Astrocyte of the spinal cord (primary cell): ENCODE data around the gene PCNX3.
"Not testable (repeated sequence)": the region's sequence is repeated elsewhere in the genome, so short reads cannot be mapped to it uniquely, and the experiment has no call there.

Experiments used
- DNase-seq: peaks from one replicate; pipeline ENCODE4 v3.0.0; 2011; ENCODE audit warnings: low read depth, low spot score
- H3K4me3 ChIP-seq: 2 replicates; pipeline ENCODE4 v1.5.1; 2011; ENCODE audit warnings: low read depth, mild to moderate bottlenecking, low read length, moderate library complexity
- in situ Hi-C: cut with HindIII; loops from 2 replicates; pipeline ENCODE4 v1.10.0; 2017; ENCODE audit warnings: low sequenced_read_pairs
- TF ChIP-seq, protein P1 (sequence below): IDR thresholded peaks from 2 replicates; pipeline ENCODE4 v1.5.1; 2012; ENCODE audit warnings: low read depth, mild to moderate bottlenecking, low read length, inconsistent platforms

PCNX3 gene

DNA sequence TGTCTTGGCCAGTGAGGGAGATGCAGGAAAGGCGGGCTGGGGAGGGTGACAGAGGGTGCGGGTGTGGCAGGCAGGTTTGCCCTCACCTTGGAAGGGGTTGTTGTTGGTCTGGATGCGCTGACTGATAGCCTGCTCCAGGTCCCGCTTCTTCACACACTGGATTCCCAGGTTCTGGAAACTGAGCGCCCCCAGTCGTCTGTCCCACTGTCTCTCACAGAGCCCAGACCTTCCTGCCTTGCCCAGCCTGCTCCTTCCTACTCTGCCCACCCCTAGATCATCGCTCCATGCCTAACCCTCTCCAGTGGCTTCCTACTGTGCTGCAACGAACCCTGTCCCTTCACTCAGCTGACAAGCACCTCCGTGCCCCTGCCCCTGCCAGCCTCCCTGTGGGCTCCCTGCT lies 44.5 kb downstream of the PCNX3 start:
- in situ Hi-C loops: no loop called here
- no peak overlapping the region for H3K4me3 ChIP-seq
- DNase-seq: no peak
- TF ChIP-seq, protein P1, sequence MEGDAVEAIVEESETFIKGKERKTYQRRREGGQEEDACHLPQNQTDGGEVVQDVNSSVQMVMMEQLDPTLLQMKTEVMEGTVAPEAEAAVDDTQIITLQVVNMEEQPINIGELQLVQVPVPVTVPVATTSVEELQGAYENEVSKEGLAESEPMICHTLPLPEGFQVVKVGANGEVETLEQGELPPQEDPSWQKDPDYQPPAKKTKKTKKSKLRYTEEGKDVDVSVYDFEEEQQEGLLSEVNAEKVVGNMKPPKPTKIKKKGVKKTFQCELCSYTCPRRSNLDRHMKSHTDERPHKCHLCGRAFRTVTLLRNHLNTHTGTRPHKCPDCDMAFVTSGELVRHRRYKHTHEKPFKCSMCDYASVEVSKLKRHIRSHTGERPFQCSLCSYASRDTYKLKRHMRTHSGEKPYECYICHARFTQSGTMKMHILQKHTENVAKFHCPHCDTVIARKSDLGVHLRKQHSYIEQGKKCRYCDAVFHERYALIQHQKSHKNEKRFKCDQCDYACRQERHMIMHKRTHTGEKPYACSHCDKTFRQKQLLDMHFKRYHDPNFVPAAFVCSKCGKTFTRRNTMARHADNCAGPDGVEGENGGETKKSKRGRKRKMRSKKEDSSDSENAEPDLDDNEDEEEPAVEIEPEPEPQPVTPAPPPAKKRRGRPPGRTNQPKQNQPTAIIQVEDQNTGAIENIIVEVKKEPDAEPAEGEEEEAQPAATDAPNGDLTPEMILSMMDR: no peak

GRCh38 chr11:65660908-65661307 lies 45.3 kb downstream of the PCNX3 start:
- H3K4me3 ChIP-seq, in situ Hi-C loops: not testable (repeated sequence)

GRCh38 chr11:65661599-65662246 lies 46.1 kb downstream of the PCNX3 start:
- in situ Hi-C loops: no loop called here
- no peak for DNase-seq
- TF ChIP-seq, protein P1: no peak
- H3K4me3 ChIP-seq: peak overlapping the region; percentile 72

More at GRCh38 chr11:65660908-65661307, 45.3 kb downstream of the PCNX3 start:
- DNase-seq: not testable (repeated sequence)

DNA sequence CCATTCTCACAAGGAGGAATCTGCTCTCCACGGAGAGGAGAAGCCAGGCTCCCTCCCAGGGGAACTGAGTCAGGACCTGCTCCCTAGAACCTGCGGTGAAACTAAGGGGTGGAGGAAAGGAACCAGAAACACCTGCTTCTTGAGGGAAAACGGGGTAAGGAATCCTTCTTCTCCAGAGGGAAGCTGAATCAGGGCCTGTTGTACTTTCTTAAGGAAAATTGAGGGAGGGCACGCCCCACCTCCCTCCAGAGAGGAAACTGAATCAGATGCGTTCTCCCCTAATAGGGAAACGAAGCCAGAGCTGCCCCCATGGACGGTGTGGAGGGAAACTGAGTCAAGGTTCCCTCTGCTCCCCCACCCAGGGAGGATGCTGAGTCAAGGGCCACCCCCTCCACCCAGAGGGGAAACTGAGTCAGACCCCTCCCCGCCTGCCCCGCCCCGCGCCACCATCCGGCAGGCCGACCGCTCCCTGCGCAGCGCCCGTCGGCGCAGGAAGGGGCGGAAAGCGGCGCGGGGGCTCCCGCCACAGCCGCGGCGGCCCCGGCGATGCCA lies 46.7 kb downstream of the PCNX3 start:
- DNase-seq: no peak
- peak overlapping the region; percentile 72 for H3K4me3 ChIP-seq
- in situ Hi-C loops: no loop called here
- TF ChIP-seq, protein P1: no peak

- DNase-seq: peak; percentile 96
- in situ Hi-C loops: no loop called here
- H3K4me3 ChIP-seq: peak within 1 kb of the TSS; percentile 72
- TF ChIP-seq, protein P1: no peak
Observed at GRCh38 chr11:65662799-65663638, 47.4 kb downstream of the PCNX3 start, which contains the start of gene RELA. TSS of gene RELA (minus strand) at chr11:65662916. CDS start at chr11:65662832, 84 bp downstream.

- in situ Hi-C loops: no loop called here
- TF ChIP-seq, protein P1: no peak
- no peak for DNase-seq
- peak overlapping the region; percentile 72 for H3K4me3 ChIP-seq
Observed at GRCh38 chr11:65663639-65664200, 48.1 kb downstream of the PCNX3 start.
